ENCODE measurements around the gene ZNF770.

The ZNF770 gene

DNA sequence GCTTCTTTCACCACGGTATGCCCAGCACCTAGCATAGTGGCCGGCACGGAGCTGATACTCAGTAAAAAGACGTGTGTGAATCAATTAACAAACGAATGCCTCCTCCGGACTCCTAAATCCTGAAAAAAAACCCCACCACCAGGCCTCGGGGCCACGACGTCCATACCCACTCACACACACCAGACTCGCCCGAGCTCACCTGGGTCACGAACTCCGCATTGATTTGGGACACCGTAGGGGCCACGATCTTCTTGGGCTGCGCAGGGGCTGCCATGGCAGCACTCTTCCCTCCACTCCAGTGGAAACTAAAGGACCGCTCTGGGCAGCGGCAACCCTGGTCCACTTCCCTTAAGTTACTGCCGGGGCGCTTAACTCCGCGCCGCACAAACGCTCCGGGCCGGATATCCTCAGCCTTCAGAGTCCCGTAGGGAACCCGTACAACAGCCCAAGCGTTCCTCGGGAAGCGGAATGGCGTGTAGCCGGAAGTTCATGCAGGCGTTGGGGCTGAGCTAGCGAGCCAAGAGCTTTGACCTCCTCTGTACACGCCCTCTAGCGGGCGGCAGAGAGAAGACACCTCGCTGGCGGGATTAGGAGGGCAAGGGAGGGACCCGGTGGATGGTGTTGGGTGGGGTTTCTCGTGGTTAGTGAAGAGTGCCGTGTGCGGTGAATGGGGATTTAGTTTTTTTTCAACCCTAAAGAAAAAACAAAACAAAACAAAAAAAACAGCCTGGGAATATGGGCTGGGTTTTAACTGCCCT, 18.6 kb downstream of the ZNF770 start, which contains the start of gene AQR:
TSS of gene AQR (minus strand) at position 403 of the 758 bp plus-strand sequence. CDS start at position 274, 129 bp downstream.
- no peaks in the 10 kb centered on the region for H3K27me3 ChIP-seq (ENCODE audit: insufficient read depth, poor library complexity, severe bottlenecking)
- ATAC-seq (ENCODE audit: low read depth) (peak; percentile 100), DNase-seq (ENCODE audit: low spot score) (peak; percentile 99)
- H3K9me3 ChIP-seq (ENCODE audit: severe bottlenecking) = no peaks in the 10 kb centered on the region
- peak within 1 kb of the TSS; percentile 6 for H3K27ac ChIP-seq (ENCODE audit: poor library complexity, severe bottlenecking)
- H3K4me1 ChIP-seq (ENCODE audit: insufficient read depth, poor library complexity, severe bottlenecking) = peaks cover 5% of the 10 kb centered on the region
- TF ChIP-seq, protein P1, sequence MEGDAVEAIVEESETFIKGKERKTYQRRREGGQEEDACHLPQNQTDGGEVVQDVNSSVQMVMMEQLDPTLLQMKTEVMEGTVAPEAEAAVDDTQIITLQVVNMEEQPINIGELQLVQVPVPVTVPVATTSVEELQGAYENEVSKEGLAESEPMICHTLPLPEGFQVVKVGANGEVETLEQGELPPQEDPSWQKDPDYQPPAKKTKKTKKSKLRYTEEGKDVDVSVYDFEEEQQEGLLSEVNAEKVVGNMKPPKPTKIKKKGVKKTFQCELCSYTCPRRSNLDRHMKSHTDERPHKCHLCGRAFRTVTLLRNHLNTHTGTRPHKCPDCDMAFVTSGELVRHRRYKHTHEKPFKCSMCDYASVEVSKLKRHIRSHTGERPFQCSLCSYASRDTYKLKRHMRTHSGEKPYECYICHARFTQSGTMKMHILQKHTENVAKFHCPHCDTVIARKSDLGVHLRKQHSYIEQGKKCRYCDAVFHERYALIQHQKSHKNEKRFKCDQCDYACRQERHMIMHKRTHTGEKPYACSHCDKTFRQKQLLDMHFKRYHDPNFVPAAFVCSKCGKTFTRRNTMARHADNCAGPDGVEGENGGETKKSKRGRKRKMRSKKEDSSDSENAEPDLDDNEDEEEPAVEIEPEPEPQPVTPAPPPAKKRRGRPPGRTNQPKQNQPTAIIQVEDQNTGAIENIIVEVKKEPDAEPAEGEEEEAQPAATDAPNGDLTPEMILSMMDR (IDR thresholded peaks at IDR 0.05; ENCODE audit: poor library complexity, severe bottlenecking) = peak; percentile 99
- peak within 1 kb of the TSS; percentile 94 for H3K4me3 ChIP-seq (ENCODE audit: severe bottlenecking)
- peaks cover 24% of the 10 kb centered on the region for H3K36me3 ChIP-seq (ENCODE audit: low read depth)

- no peaks in the 10 kb centered on the region for H3K9me3 ChIP-seq (ENCODE audit: severe bottlenecking)
Observed at GRCh38 chr15:34964277-34964676, 23.8 kb downstream of the ZNF770 start.

GRCh38 chr15:34953851-34954250, 34.2 kb downstream of the ZNF770 start:
- Histone ChIP-seq H3K36me3 (ENCODE audit: low read depth) (peaks cover 66% of the 10 kb centered on the region), H3K27ac (ENCODE audit: poor library complexity, severe bottlenecking) (no peak overlapping the region), H3K27me3 (ENCODE audit: insufficient read depth, poor library complexity, severe bottlenecking) (no peaks in the 10 kb centered on the region), H3K9me3 (ENCODE audit: severe bottlenecking) (no peaks in the 10 kb centered on the region), H3K4me3 (ENCODE audit: severe bottlenecking) (no peak overlapping the region), H3K4me1 (ENCODE audit: insufficient read depth, poor library complexity, severe bottlenecking) (no peaks in the 10 kb centered on the region)
- TF ChIP-seq, protein P1 (IDR thresholded peaks at IDR 0.05; ENCODE audit: poor library complexity, severe bottlenecking) = no peak
- ATAC-seq (ENCODE audit: low read depth) (no peak), DNase-seq (ENCODE audit: low spot score) (no peak)

More at GRCh38 chr15:34964277-34964676, 23.8 kb downstream of the ZNF770 start:
- Histone ChIP-seq H3K36me3 (ENCODE audit: low read depth) (peaks cover 74% of the 10 kb centered on the region), H3K27me3 (ENCODE audit: insufficient read depth, poor library complexity, severe bottlenecking) (no peaks in the 10 kb centered on the region), H3K4me3 (ENCODE audit: severe bottlenecking) (no peak overlapping the region), H3K27ac (ENCODE audit: poor library complexity, severe bottlenecking) (no peak overlapping the region), H3K4me1 (ENCODE audit: insufficient read depth, poor library complexity, severe bottlenecking) (peaks cover 5% of the 10 kb centered on the region)
- ATAC-seq (ENCODE audit: low read depth) (no peak), DNase-seq (ENCODE audit: low spot score) (no peak)
- TF ChIP-seq, protein P1 (IDR thresholded peaks at IDR 0.05; ENCODE audit: poor library complexity, severe bottlenecking) = no peak

DNA sequence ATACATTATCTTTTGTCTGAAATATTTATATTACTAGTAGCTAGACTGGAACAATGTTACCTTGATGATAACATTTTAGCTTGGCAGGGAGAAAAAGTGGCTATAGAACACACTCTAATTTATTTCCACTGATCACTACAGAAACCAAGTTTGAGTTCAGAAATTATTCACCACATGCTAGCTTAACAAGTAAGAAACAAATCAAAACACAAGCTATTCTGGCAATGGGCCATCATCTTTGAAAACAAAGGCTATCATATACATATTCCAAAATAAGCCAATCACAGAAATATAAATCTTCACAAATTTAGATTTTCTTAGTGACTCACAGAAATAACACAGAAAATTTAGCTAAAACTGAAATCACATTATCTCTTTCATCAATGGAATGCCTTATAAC, 35.6 kb downstream of the ZNF770 start:
- Histone ChIP-seq H3K36me3 (ENCODE audit: low read depth) (peaks cover 71% of the 10 kb centered on the region), H3K4me1 (ENCODE audit: insufficient read depth, poor library complexity, severe bottlenecking) (no peaks in the 10 kb centered on the region), H3K27ac (ENCODE audit: poor library complexity, severe bottlenecking) (no peak overlapping the region), H3K9me3 (ENCODE audit: severe bottlenecking) (no peaks in the 10 kb centered on the region), H3K4me3 (ENCODE audit: severe bottlenecking) (no peak overlapping the region), H3K27me3 (ENCODE audit: insufficient read depth, poor library complexity, severe bottlenecking) (no peaks in the 10 kb centered on the region)
- TF ChIP-seq, protein P1 (IDR thresholded peaks at IDR 0.05; ENCODE audit: poor library complexity, severe bottlenecking) = no peak
- no peak for DNase-seq (ENCODE audit: low spot score)
- no peak for ATAC-seq (ENCODE audit: low read depth)

DNA sequence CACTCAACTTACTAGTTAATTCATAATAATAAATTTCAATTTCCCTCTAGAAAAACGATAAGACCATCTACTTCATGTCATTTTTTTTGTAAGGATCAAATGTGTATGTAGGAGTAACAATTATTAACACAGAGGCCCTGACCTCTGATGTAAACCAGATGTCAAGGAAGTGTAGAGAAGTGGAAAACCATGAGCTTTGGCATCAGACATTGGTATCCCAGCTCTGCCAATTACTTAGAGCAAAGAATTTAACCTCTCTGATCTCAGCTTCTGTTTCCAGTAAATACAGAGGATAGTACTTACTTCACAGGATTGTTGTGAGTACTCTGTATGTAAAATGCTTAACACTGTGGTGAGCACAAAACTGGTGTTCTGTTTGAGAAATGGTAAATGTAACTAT, 36.1 kb downstream of the ZNF770 start:
- DNase-seq (ENCODE audit: low spot score) (no peak), ATAC-seq (ENCODE audit: low read depth) (no peak)
- TF ChIP-seq, protein P1 (IDR thresholded peaks at IDR 0.05; ENCODE audit: poor library complexity, severe bottlenecking) = no peak
- H3K4me1 ChIP-seq (ENCODE audit: insufficient read depth, poor library complexity, severe bottlenecking) = no peaks in the 10 kb centered on the region
- no peak overlapping the region for H3K4me3 ChIP-seq (ENCODE audit: severe bottlenecking)
- H3K36me3 ChIP-seq (ENCODE audit: low read depth) = peaks cover 68% of the 10 kb centered on the region
- no peaks in the 10 kb centered on the region for H3K27me3 ChIP-seq (ENCODE audit: insufficient read depth, poor library complexity, severe bottlenecking)
- H3K27ac ChIP-seq (ENCODE audit: poor library complexity, severe bottlenecking) = no peak overlapping the region
- H3K9me3 ChIP-seq (ENCODE audit: severe bottlenecking) = no peaks in the 10 kb centered on the region
